BJ (cell line): ENCODE measurements around the gene C16orf89. TPM values are rescaled to one million over a fixed set of nuclear protein-coding genes. Genes with fewer than 3 reads are reported as not detected.
A peak's percentile ranks its signal among the peaks of the same experiment; 100 is the strongest.

Experiments
- CTCF ChIA-PET: fragments of 350-600 bp; formaldehyde crosslinking; extraction: SDS; loops from one replicate; lab custom pipeline; 2021; ENCODE audit warnings: antibody characterized with exemption, inconsistent platforms; lab: Yijun Ruan, JAX
- POLR2A ChIA-PET: fragments of 300-600 bp; sonication (Branson Sonifier 250); formaldehyde crosslinking; extraction: SDS; loops from one replicate; lab custom pipeline; 2021; ENCODE audit warnings: antibody characterized with exemption; lab: Charles Lee
- DNase-seq: peaks from one replicate; pipeline ENCODE4 v3.0.0-alpha.2; 2011; ENCODE audit warnings: low read depth
- H3K27me3 ChIP-seq: 2 replicates; pipeline ENCODE4 v1.6.0; 2011; ENCODE audit warnings: low read length; ENCODE audit not compliant: control insufficient read depth, insufficient read depth
- H3K36me3 ChIP-seq: 2 replicates; pipeline ENCODE4 v1.5.1; 2011; ENCODE audit warnings: low read length; ENCODE audit not compliant: control insufficient read depth, insufficient read depth
- H3K4me3 ChIP-seq: 2 replicates; pipeline ENCODE4 v1.5.1; 2011; ENCODE audit warnings: low read depth, mild to moderate bottlenecking, control low read depth, low read length
- polyA plus RNA-seq: library from polyadenylated mRNA; depleted of rRNA; stranded (reverse); fragments of >200 nt; gene quantifications from 2 replicates; pipeline ENCODE4 v1.2.3, GENCODE V29; 2011
- TF ChIP-seq, protein P1 (sequence below): IDR thresholded peaks from 2 replicates; pipeline ENCODE4 v1.5.1; 2011; ENCODE audit warnings: low read depth, mild to moderate bottlenecking, control low read depth, inconsistent platforms, low read length, moderate library complexity; ENCODE audit not compliant: insufficient read depth

The C16orf89 gene
- polyA plus RNA-seq, 1 experiment, result not detected

DNA sequence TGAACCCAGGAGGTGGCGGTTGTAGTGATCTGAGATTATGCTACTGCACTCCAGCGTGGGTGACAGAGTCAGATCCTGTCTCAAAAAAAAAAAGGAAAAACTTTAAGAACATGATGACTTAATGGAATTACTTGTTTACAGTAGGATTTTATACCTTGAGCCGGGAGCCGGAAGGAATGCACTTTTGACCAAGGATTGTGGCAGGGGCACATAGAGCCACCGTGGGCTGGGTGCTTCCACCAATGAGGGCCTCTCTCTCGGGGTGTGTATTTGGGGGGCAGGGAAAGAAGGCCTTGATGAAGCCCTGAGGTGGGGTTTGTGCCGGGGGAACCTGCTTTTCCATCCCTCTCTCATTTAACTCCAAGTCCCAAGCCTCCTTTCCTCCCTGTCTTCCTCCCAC is 25.3 kb downstream of the C16orf89 start:
- no peak overlapping the region for H3K4me3 ChIP-seq
- H3K36me3 ChIP-seq, result no peaks in the 10 kb centered on the region
- H3K27me3 ChIP-seq, result no peaks in the 10 kb centered on the region; the same call in none of the 2 replicates
- DNase-seq, result no peak
- ChIA-PET POLR2A (no interaction called here), CTCF (no interaction called here)
- TF ChIP-seq, protein P1, sequence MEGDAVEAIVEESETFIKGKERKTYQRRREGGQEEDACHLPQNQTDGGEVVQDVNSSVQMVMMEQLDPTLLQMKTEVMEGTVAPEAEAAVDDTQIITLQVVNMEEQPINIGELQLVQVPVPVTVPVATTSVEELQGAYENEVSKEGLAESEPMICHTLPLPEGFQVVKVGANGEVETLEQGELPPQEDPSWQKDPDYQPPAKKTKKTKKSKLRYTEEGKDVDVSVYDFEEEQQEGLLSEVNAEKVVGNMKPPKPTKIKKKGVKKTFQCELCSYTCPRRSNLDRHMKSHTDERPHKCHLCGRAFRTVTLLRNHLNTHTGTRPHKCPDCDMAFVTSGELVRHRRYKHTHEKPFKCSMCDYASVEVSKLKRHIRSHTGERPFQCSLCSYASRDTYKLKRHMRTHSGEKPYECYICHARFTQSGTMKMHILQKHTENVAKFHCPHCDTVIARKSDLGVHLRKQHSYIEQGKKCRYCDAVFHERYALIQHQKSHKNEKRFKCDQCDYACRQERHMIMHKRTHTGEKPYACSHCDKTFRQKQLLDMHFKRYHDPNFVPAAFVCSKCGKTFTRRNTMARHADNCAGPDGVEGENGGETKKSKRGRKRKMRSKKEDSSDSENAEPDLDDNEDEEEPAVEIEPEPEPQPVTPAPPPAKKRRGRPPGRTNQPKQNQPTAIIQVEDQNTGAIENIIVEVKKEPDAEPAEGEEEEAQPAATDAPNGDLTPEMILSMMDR, result no peak

DNA sequence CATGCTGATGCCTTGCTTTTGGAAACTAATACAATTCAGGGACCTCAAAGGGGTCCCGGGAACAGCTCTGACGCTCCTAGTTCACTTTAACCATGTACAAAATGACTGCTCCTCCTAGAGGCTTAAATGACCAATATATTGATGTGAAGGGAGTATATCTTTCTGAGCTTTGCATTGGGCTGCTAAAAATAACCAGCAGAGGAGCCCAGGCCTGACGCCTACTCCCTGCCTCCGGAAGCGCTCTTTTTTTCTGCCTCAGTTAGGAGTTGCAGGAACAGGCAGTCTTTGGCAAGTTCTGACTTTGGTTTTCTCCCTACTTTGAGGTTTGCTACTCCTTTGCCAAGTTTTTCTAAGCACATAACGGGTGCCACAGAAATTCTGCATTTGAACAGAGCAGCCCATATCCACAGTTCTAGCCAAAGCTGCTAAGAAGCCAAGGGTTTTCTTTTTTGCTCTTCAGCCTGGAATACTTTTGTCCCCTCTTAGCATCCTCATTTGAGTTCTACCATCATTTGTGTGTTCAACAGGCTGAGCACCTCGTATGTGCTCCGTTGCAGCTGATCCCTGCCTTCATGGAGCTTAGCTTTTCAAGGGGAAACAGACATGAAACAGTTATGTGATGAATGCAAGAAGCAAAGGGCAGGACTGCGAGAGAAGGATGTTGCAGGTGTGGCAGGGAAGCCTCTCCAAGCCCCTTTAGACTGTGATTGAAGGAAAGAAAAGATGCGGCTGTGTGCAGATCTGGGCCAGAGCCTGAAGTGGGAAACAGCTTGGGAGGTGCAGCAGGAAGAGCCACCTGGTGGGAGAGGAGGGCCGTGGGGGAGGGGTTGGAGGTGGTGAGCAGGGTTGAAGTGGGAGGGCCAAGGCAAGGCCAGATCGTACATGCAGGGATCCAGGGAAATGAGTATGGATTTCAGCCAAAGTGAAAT is 29.3 kb downstream of the C16orf89 start:
- Histone ChIP-seq H3K27me3 (no peaks in the 10 kb centered on the region; the same call in 1 of the 2 replicates), H3K4me3 (no peak overlapping the region), H3K36me3 (no peaks in the 10 kb centered on the region)
- ChIA-PET POLR2A (no interaction called here), CTCF (no interaction called here)
- DNase-seq, result no peak
- TF ChIP-seq, protein P1, result no peak

DNA sequence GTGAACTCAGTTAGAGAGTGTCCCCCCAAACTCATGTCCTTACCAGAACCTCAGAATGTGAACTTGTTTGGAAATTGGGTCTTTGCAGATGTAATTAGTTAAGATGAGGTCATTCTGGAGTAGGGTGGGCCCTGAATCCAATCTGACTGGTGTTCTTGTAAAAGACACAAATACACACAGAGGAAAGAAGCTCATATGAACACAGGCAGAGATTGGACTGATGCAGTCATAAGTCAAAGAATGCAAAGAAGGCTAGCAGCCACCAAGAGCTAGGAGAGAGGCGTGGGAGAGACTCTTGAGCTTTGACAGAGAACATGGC is 29.9 kb downstream of the C16orf89 start:
- POLR2A ChIA-PET, result no interaction called here
- TF ChIP-seq, protein P1, result no peak
- no peaks in the 10 kb centered on the region; the same call in 1 of the 2 replicates for H3K27me3 ChIP-seq
- H3K36me3 ChIP-seq, result no peaks in the 10 kb centered on the region
- DNase-seq, result no peak
- CTCF ChIA-PET, result no interaction called here
- H3K4me3 ChIP-seq, result no peak overlapping the region

DNA sequence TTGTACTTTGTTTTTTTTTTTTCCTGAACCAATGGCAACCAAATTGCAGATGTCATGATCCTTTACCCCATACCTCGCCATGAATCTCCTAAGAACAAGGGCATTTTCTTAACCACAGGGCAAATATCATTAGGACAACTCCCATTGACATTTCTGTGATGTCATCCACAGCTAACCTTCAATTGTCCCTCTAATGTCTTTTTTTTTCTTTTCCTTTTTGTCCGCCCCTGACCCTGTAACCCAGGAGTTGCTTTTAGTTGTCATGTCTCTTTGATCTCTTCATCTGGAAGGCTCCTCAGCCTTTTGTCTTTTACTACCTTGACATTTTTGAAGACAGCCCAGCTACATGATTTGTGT is 31.6 kb downstream of the C16orf89 start:
- no peak for DNase-seq
- ChIA-PET CTCF (interaction anchor here (0.7 to 1.1 kb wide), 2 partner anchors 9 to 15 kb away, joined by 3 to 4 read pairs; no protein-coding TSS in a partner anchor), POLR2A (interaction anchor here (0.5 to 0.7 kb wide), 3 partner anchors 26 to 76 kb away, joined by 3 to 12 read pairs (median 4); partner anchors contain the start of gene SEC14L5)
- TF ChIP-seq, protein P1, result no peak
- H3K36me3 ChIP-seq, result no peaks in the 10 kb centered on the region
- H3K4me3 ChIP-seq, result peak overlapping the region; percentile 80
- no peaks in the 10 kb centered on the region for H3K27me3 ChIP-seq
